ENCODE measurements around the gene HSP90AB1.

Gene HSP90AB1

DNA sequence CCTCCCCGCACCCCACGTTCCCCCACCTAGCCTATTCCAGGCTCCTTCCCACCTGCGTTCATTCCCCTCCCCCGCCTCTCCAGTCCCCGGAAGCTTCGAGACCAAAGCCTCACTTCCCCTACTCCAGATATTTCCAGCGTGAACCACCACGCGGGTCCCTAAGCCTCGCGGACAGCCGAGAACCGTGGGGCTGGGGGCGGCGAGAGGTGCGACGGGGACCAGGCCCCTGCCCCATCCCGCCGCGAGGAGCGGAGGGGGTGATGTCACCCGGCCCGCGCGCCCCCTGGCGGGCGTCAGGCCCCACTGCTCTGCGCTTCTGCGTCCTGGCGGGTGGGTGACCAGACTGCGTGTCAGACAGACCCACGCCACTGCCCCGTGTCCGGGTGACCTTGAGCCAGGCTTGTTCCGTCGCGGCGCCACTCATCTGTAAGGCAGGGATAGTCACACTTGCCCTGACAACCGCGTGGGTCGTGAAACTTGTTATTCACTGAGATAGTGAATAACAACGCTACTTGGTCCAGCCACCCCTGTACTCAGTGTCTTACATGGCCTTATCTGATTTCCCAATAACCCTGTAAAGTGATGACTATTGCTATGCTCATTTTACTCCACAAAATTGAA lies 9.0 kb upstream of the HSP90AB1 start:
- peak; percentile 85 for DNase-seq
- Histone ChIP-seq H3K4me3 (ENCODE audit: low read depth, low read length) (peak overlapping the region; percentile 72), H3K9me3 (no peaks in the 10 kb centered on the region), H3K27me3 (no peaks in the 10 kb centered on the region), H3K4me1 (peaks cover 34% of the 10 kb centered on the region), H3K36me3 (peaks cover 26% of the 10 kb centered on the region)
- peak; percentile 87 for TF ChIP-seq CTCF (IDR thresholded peaks at IDR 0.05; ENCODE audit: low read depth, low read length)

DNA sequence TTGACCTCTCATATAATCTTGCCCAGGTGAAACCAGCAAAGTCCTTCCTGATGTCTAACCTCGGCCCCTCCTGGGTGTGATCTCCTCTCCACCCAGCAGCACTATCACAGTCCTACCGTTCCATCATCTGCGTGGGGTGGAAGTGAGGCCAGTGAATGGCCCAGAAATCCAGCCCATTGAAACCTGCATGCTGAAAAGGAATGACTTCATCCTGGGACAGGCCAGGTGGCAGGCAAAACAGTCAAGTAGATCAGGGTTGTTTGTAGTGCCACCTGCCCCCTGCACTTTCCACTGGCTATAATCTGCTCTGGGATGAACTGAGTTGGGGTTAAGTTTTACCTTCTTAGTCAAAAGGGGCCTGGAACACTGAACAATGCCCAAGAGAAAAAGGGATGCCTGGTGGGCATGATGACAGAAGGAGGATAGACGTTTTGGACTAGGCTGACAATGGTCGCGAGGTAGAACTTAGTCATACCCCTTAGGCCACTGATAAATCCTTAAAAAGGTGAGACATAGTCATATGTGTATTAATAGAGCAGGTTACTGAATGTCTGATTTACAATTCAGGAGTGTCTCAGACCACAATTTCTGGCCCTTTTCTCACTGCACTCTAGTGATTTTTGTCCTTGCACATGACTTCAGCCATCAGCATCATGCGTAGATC lies 8.1 kb upstream of the HSP90AB1 start:
- no peak overlapping the region for H3K4me3 ChIP-seq (ENCODE audit: low read depth, low read length)
- no peak for TF ChIP-seq CTCF (IDR thresholded peaks at IDR 0.05; ENCODE audit: low read depth, low read length)
- peaks cover 17% of the 10 kb centered on the region for H3K36me3 ChIP-seq
- H3K9me3 ChIP-seq = no peaks in the 10 kb centered on the region
- DNase-seq = no peak
- H3K4me1 ChIP-seq = peaks cover 30% of the 10 kb centered on the region
- H3K27me3 ChIP-seq = no peaks in the 10 kb centered on the region

GRCh38 chr6:44243345-44243744 lies 3.6 kb upstream of the HSP90AB1 start:
- Histone ChIP-seq H3K27me3 (no peaks in the 10 kb centered on the region), H3K9me3 (no peaks in the 10 kb centered on the region), H3K36me3 (peaks cover 14% of the 10 kb centered on the region), H3K4me3 (ENCODE audit: low read depth, low read length) (no peak overlapping the region), H3K4me1 (no peaks in the 10 kb centered on the region; the same call in 1 of the 2 replicates)
- no peak for TF ChIP-seq CTCF (IDR thresholded peaks at IDR 0.05; ENCODE audit: low read depth, low read length)
- no peak for DNase-seq

DNA sequence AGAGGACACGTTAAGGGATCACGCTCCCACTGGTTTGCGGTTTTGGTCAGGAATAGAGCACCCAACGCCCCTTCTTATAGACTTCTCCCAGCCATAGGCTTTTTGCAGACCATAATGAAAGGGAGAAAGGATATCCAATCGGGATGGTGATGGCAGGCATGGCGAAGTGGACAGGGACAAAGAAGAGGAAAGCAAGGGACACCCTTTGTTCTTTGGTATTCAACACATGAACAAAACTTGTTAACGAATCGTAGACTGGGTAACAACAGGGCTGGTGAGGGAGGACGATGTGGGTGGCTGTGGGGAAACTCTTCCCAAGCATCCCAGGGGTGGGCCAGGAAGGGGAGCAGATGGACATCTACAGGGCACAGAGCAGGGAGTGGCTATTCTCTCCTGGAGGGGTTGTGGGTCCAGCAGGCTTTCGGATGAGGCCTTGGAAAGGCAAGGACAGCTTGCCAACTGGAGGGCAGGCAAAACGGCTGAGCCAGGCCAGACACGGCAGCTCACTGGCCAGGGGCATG lies 1.4 kb upstream of the HSP90AB1 start:
- Histone ChIP-seq H3K4me3 (ENCODE audit: low read depth, low read length) (peak overlapping the region; percentile 94), H3K36me3 (peaks cover 35% of the 10 kb centered on the region), H3K27me3 (no peaks in the 10 kb centered on the region), H3K4me1 (peaks cover 5% of the 10 kb centered on the region), H3K9me3 (no peaks in the 10 kb centered on the region)
- no peak for TF ChIP-seq CTCF (IDR thresholded peaks at IDR 0.05; ENCODE audit: low read depth, low read length)
- DNase-seq = no peak

GRCh38 chr6:44245912-44246662 lies 814 bp upstream of the HSP90AB1 start:
- H3K36me3 ChIP-seq = peaks cover 41% of the 10 kb centered on the region
- H3K27me3 ChIP-seq = no peaks in the 10 kb centered on the region
- peak; percentile 92 for DNase-seq
- peak; percentile 33; the same call in 1 of the 2 replicates for TF ChIP-seq CTCF (IDR thresholded peaks at IDR 0.05; ENCODE audit: low read depth, low read length)
- peaks cover 8% of the 10 kb centered on the region for H3K4me1 ChIP-seq
- H3K9me3 ChIP-seq = no peaks in the 10 kb centered on the region
- H3K4me3 ChIP-seq (ENCODE audit: low read depth, low read length) = peak overlapping the region; percentile 94
